ENCODE results near the gene NR0B2. TPM values are rescaled to one million over a fixed set of nuclear protein-coding genes. Genes with fewer than 3 reads are reported as not detected.
"Not testable (repeated sequence)": the region's sequence is repeated elsewhere in the genome, so short reads cannot be mapped to it uniquely, and the experiment has no call there.

Gene NR0B2
- polyA plus RNA-seq, 3 donors: 1.0 to 1.4 (median 1.1) TPM

DNA sequence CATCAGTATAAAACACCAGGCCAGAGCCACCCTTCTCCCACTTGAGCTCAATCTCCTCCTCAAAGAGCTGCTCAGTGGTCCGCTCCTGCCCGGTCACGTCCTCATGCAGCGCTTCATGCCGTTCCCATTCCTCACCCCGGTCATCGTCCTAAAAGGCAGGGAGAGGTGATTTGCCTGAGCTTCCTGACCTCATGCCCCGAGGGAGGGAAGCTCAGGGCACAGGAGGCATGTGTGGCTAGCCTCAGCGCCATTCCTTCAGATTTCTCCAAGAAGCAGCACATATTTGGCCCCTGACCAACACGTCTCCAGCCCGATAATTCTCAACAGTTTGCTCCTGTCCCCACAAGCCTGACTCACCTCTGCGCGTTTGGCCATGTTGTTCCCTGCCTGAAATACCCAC is 19.5 kb downstream of the NR0B2 start:
- DNase-seq: no peak

DNA sequence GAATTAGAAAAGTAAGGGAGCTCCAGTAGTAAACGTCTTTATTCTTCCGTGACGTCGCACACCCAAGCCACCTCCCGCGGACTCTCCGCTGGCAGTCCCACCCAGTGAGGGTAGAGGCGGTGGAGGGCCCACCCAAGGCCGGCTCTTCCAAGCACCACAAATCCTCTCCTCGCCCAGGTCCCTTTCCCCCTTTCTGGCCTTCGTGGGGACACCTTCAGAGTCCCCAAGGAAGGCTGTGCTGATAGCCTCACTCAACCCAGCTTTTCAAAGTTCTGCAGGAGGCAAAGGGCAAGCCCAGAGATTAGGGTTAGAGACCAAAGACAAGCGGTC is 23.3 kb downstream of the NR0B2 start:
- DNase-seq: no peak

DNA sequence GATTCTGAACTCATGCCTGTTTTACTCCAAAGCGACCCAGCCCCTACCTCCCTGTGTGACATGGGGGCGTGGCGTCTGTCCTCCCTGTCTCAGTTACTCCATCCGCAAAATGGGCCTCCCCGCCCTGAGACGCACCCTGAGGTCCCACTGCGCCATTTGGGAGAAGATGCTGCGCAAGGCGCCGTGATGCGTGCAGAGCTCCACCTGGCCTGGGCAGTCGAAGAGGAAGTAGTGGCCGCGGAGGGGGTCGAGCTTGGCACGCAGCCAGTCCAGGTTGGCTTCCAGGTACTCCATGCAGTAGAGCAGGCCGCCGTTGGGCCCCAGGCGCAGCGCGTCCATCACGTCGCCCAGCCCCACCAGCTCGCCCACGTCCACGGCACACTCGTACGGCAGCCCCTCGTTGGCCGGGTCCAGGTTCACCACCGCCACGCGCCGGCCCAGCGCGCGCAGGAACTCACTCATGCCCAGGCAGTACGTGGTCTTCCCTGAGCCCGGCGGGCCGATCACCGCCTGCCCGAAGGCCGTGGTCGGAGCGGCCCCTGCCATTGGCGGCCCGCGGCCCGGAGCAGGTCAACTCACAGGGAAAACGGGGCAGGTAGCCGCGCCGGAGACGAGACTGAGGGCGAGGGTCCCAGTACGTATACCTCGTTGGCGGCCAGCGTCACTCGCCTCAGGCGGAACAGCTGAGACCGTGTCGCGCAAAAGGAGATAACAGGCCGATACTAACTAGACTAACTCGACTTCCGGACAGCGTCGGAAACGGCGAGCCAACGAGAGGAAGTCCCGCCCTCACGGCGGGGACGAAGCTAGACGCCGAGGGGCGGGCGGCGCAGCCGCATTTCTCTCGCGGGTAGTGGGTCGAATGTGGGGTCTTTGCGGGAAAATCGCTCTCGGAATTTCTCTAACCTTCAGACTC is 24.0 kb downstream of the NR0B2 start, which contains the start of gene GPN2:
GPN2 (minus strand) TSS at position 733 of the 916 bp plus-strand sequence; CDS start at position 546, 187 bp downstream.
- peak; percentile 81 for DNase-seq

DNA sequence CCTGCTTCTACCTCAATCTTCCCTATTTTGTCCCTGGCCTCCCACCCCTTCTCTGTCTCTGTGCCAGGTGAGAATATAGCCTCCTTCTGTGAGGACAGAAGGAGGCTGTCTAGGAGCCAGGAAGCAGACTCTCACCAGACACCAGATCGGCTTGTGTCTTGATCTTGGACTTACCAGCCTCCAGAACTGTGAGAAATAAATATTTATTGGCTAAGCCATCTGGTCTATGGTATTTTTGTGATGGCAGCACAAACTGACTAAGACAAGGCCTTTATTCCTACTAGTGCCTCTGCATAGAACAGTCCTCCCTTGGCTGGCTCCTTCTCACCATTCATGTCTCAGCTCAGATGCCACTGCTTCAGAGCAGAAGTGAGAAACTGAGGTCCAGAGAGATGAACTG is 25.5 kb downstream of the NR0B2 start:
- DNase-seq: no peak

DNA sequence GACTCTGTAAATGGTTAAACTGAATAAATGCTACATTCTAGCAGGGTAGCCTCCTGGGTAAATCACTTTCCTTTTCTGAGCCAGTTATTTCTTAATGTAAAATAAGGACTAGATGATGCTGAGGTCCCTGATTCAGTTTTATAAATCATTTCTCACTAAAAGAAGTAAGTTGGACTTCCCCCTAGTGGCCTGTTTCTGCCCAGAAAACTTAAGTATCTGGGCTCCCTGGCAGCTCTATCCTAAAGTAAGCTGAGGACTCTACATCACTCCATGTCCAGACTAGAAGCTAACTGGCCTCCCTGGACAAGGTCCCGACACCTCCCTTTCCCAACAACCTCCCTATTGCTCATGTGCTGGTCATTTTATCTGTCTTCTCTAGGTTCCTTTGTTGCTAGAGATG is 26.6 kb downstream of the NR0B2 start:
- DNase-seq: no peak

DNA sequence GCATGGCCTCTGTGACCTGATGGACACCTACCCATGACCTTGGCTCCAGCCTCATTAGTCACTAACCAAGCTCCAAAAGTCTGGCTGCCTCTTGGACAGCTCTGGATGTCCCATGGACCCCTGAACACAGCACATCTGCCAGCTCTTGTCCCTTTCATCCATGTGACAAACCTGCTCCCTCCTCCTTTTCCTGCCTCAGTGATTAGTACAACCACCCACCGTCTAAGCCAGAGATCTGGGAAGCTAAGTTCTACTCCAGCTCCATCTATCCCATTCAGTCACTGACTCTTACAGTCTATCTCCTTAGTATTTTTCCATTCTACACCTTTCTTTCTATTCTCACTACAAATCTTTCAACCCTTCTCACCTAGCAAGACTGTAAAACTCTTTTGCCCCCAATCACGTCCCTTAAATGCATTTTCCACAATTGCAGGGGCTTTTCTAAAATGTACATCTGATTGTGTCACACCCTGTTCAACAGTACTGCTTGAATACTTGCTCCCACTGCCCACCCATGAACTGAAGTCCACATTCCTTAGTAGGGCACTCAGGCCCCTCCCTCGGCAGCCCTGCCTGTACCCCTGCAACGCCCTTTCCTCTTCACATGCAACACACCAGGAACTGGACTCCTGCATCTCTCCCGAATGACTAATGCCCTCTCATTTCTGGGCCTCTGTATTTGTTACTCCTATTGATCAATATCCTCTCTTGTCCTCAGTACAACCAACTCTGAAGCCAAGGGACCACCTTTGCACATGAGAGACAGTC is 30.9 kb downstream of the NR0B2 start:
- no peak for DNase-seq

DNA sequence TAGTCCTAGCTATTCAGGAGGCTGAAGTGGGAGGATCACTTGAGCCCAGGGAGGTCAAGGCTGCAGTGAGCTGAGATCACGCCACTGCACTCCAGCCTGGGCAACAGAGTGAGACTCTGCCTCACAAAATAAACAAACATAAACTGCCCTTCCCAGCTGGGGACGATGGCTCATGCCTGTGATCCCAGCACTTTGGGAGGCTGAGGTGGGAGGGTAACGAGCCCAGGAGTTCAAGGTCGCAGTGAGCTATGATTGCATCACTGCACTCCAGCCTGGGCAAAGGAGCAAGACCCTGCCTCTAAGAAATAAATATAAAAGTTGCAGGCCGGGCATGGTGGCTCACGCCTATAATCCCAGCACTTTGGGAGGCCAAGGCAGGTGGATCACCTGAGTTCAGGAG is 32.2 kb downstream of the NR0B2 start:
- not testable (repeated sequence) for DNase-seq

DNA sequence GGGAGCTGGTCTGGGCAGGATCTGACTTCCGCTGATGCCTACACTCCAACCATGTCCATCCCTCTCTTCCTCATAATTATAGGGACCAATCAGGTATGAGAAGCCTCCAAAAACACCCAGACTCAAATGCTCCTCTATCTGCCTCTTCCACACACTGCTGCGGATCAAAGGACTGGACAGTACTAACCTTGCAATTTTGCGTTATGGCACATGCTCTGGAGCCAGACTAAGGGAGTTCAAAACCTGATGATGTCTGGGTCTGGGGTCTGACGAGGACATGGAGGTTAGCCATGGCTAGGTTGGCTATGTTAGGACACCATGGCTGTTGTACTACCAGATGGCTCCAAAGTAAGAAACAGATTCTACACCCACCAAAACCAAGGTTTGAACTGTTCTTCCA is 34.0 kb downstream of the NR0B2 start:
- no peak for DNase-seq

DNA sequence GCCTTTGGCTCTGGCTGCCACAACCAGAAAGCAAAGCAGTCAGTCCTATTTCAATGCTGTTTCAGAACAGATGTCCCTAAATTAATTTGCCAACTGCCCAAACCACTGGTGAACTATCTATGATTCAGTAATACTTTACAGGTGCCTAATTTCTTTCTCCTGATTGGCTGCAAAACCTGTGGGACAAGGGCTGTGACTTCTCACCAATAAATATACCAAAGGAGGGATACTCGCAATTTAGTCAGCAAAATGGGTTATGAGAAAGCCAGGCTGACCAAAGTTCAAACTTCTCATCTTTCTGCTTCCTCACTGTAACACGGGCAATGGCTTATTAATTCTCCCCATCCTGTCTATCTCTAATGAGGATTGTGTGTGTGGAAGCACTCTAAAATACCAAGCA is 36.4 kb downstream of the NR0B2 start:
- no peak for DNase-seq

DNA sequence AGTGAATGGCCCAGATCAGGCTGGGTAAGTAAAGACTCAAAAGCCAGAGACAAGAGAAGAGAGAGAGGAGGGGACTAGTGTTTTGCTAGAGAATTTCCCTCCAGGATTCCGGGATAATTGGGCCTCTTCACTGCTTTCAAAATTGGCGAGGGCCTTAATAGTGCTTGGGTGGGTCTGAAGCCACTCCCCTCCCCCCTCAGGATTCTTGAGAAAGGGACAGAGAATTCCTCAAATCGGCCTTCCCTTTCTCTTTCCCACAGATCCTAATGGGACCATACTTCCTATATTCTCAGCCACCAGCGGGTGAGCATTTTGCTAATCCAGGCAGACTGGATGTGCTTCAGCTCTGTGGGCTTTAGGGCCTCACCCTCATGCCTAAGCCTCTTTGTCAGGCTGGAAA is 38.9 kb downstream of the NR0B2 start:
- no peak for DNase-seq

DNA sequence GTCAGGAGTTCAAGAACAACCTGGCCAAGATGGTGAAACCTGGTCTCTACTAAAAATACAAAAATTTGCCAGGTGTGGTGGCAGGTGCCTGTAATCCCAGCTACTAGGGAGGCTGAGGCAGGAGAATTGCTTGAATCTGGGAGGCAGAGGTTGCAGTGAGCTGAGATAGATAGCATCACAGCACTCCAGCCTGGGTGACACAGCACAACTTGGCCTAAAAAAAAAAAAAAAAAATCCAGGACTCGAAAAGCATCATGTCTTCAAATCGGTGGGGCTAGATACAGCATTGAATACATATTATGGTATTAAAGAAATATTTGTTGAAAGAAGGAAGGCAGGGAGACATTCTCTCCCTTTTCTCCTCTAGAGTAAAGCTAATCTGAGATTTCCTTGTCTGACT is 40.7 kb downstream of the NR0B2 start:
- DNase-seq: not testable (repeated sequence)

DNA sequence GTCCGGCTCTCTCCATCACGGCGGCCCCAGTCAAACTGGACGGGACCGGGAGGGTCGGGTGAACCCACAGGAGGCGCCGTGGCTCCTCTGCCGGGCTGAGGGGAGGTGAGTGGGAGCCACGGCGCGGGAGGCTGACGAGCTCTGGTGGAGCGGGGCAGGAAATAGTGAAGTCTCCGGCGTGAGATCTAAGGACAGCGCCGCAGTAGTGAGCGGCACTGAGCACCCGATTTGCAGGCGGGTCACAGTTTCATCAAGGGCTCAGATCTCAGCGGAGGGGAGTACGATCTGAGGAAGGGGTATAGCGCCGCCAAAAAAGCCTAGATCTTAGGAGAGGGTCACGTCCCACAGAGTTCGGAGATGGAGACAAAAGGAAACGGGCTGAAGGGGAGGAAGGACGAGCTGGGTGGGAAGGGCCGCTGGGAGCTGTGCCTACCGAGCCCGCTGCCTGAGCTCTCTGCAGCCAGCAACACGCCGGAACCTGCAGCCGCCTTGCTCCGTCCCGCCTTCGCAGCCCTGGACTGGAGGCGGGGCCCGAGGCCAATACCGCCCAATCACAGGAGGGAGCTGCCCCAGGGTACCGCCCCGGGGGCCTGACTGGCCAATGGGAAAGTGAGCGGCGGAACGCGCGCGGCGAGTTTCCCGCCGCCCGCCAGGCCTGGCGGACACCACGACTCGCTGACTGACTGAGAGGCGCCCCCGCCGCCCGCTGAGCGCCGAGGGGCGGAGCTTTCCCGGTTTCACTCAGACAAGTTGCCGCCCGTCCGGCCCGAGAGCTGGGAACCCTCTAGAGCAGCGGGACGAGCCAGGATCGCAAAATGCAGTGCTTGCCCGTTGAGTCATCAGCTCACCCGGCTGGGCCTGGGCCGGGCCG is 48.9 kb downstream of the NR0B2 start:
- peak; percentile 96 for DNase-seq

DNA sequence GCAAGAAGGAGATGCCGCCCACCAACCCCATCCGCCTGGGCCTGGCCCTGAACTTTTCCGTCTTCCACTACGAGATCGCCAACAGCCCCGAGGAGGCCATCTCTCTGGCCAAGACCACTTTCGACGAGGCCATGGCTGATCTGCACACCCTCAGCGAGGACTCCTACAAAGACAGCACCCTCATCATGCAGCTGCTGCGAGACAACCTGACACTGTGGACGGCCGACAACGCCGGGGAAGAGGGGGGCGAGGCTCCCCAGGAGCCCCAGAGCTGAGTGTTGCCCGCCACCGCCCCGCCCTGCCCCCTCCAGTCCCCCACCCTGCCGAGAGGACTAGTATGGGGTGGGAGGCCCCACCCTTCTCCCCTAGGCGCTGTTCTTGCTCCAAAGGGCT is 50.1 kb downstream of the NR0B2 start:
- DNase-seq: no peak

DNA sequence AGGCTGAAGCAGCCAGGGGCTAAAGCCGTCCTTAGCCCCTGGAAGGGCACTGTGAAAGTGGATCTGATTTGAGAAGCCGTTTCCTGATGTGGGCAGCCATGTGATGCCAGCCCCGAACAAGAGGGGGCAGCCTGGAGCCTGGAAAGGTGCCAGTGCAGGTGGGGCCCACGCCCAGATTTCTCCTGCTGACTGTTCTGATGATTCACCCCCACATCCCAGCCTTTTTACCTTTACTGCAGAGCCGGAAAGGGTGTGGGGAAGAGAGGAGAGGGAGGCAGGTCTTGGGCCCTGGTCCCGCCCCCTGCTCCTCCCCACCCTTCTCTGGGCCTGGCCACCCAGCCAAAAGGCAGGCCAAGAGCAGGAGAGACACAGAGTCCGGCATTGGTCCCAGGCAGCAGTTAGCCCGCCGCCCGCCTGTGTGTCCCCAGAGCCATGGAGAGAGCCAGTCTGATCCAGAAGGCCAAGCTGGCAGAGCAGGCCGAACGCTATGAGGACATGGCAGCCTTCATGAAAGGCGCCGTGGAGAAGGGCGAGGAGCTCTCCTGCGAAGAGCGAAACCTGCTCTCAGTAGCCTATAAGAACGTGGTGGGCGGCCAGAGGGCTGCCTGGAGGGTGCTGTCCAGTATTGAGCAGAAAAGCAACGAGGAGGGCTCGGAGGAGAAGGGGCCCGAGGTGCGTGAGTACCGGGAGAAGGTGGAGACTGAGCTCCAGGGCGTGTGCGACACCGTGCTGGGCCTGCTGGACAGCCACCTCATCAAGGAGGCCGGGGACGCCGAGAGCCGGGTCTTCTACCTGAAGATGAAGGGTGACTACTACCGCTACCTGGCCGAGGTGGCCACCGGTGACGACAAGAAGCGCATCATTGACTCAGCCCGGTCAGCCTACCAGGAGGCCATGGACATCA is 50.7 kb downstream of the NR0B2 start, which contains the start of gene SFN:
SFN (plus strand) TSS at position 369 of the 904 bp plus-strand sequence; CDS start at position 433, 64 bp downstream.
- no peak for DNase-seq

DNA sequence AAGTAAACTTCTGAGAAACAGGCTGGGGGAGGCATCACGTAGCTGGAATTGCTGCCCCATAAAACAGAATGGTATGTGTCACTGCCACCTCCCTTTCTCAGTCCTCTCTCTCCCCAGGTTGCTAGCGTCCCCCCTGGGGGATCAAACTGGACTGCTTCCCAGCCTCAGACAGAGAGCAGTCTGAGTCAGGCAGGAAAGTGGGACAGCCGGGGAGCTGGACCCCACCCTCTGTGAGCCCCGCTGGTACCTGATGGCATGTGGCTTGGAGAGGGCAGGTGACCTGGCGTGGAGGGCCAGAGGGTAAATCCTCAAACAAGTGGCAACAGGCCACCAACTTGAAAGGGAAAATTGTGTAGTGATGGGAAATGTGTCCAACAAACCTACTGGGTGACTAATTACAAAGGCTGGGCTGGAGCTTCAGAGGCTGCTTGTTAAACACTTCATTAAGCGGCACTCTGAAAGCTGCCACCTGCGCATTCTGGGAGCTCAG is 51.8 kb downstream of the NR0B2 start:
- no peak for DNase-seq

Other genes with a start within 250 kb of the NR0B2 start
- gene ARID1A, start 218.0 kb downstream of the NR0B2 start, polyA plus RNA-seq (ENCODE audit: insufficient read length in 3 of 3): 100 to 1,000 TPM; 101 to 117 (median 106) TPM
- 10 to 100 TPM; 17.5 to 20.7 (median 18.5) TPM for gene PIGV, start 126.0 kb downstream of the NR0B2 start, polyA plus RNA-seq (ENCODE audit: insufficient read length in 3 of 3)
- gene ZDHHC18, start 87.3 kb downstream of the NR0B2 start, polyA plus RNA-seq (ENCODE audit: insufficient read length in 3 of 3): 10 to 100 TPM; 22.9 to 25.9 (median 25.4) TPM
- 1 to 10 TPM in 1 of 3 donors, under 1 TPM in 2; 0.65 to 1.1 (median 0.73) TPM for gene SFN, start 50.8 kb downstream of the NR0B2 start, polyA plus RNA-seq (ENCODE audit: insufficient read length in 3 of 3)
- gene GPN2, start 23.7 kb downstream of the NR0B2 start, polyA plus RNA-seq (ENCODE audit: insufficient read length in 3 of 3): 10 to 100 TPM; 31.4 to 38.7 (median 32.4) TPM
- gene GPATCH3, start 13.5 kb downstream of the NR0B2 start, polyA plus RNA-seq (ENCODE audit: insufficient read length in 3 of 3): 10 to 100 TPM; 17.0 to 17.8 (median 17.8) TPM
- gene NUDC, start 7.8 kb upstream of the NR0B2 start, polyA plus RNA-seq (ENCODE audit: insufficient read length in 3 of 3): 100 to 1,000 TPM in 2 of 3 donors, 10 to 100 TPM in 1; 83.8 to 104 (median 102) TPM
- 10 to 100 TPM; 11.1 to 11.8 (median 11.5) TPM for gene KDF1, start 46.5 kb upstream of the NR0B2 start, polyA plus RNA-seq (ENCODE audit: insufficient read length in 3 of 3)
- 1 to 10 TPM; 5.5 to 6.8 (median 6.0) TPM for gene TRNP1, start 79.7 kb upstream of the NR0B2 start, polyA plus RNA-seq (ENCODE audit: insufficient read length in 3 of 3)
- 1 to 10 TPM in 1 of 3 donors, under 1 TPM in 2; 0.96 to 1.1 (median 0.97) TPM for gene TENT5B, start 98.9 kb upstream of the NR0B2 start, polyA plus RNA-seq (ENCODE audit: insufficient read length in 3 of 3)
- gene SLC9A1, start 241.2 kb upstream of the NR0B2 start, polyA plus RNA-seq (ENCODE audit: insufficient read length in 3 of 3): 10 to 100 TPM; 25.8 to 28.7 (median 28.1) TPM

Measured in renal pelvis (tissue), 4 donors.